OCI-LY7 (cell line): ENCODE data around the gene ZBTB20. TPM values are rescaled to one million over a fixed set of nuclear protein-coding genes. Genes with fewer than 3 reads are reported as not detected.
A peak's percentile ranks its signal among the peaks of the same experiment; 100 is the strongest.

Source experiments
- BruUV-seq: library from RNA; stranded (reverse); fragments of 400-500 nt; replicated peaks from 2 replicates; lab custom pipeline; 2021; lab: Mats Ljungman, UMichigan
- CTCF ChIA-PET: fragments of 300-600 bp; sonication (Branson Sonifier 250); formaldehyde crosslinking; loops from one replicate; lab custom pipeline; 2022; ENCODE audit warnings: antibody characterized with exemption; ENCODE audit not compliant: unreplicated experiment; lab: Charles Lee
- POLR2A ChIA-PET: fragments of 300-600 bp; sonication (Branson Sonifier 250); formaldehyde crosslinking; loops from one replicate; lab custom pipeline; 2022; ENCODE audit warnings: antibody characterized with exemption; lab: Charles Lee
- DNase-seq: peaks from one replicate; pipeline ENCODE4 v3.0.0-alpha.2; 2015; ENCODE audit warnings: low spot score
- H2AFZ ChIP-seq: fragments of 200-600 bp; sonication (generic), shearing (Covaris generic); 2 replicates; pipeline ENCODE4 v1.6.1; 2014; ENCODE audit warnings: mild to moderate bottlenecking, antibody characterized with exemption, low read length, moderate library complexity
- H3K27ac ChIP-seq: fragments of 200-600 bp; sonication (generic); 2 replicates; pipeline ENCODE4 v1.5.1; 2014; ENCODE audit warnings: mixed run types, low read depth, mild to moderate bottlenecking, moderate library complexity, low read length, inconsistent platforms; ENCODE audit not compliant: poor library complexity, severe bottlenecking
- H3K36me3 ChIP-seq: fragments of 200-600 bp; sonication (generic); 2 replicates; pipeline ENCODE4 v1.6.1; 2014; ENCODE audit warnings: mild to moderate bottlenecking, antibody characterized with exemption, low read length, moderate library complexity, mixed read lengths; ENCODE audit not compliant: insufficient read depth
- H3K4me1 ChIP-seq: fragments of 200-600 bp; sonication (generic); 2 replicates; pipeline ENCODE4 v1.5.1; 2014; ENCODE audit warnings: mild to moderate bottlenecking, low read length; ENCODE audit not compliant: insufficient read depth, poor library complexity, severe bottlenecking
- H3K4me2 ChIP-seq: fragments of 200-600 bp; sonication (generic); 2 replicates; pipeline ENCODE4 v1.6.1; 2014; ENCODE audit warnings: mild to moderate bottlenecking, low read length
- H3K4me3 ChIP-seq: fragments of 200-600 bp; sonication (generic); 2 replicates; pipeline ENCODE4 v1.5.1; 2014; ENCODE audit warnings: mild to moderate bottlenecking, low read depth, low read length; ENCODE audit not compliant: poor library complexity, severe bottlenecking
- H3K79me2 ChIP-seq: fragments of 200-600 bp; sonication (generic); 2 replicates; pipeline ENCODE4 v1.6.1; 2016; ENCODE audit warnings: low read depth, mild to moderate bottlenecking, low read length, moderate library complexity, mixed read lengths; ENCODE audit not compliant: insufficient read depth
- H3K9me2 ChIP-seq: fragments of 200-600 bp; sonication (generic); 2 replicates; pipeline ENCODE4 v1.6.1; 2016; ENCODE audit warnings: mild to moderate bottlenecking, low read length, mixed read lengths; ENCODE audit not compliant: insufficient read depth
- H3K9me3 ChIP-seq: fragments of 200-600 bp; sonication (generic); 2 replicates; pipeline ENCODE4 v1.6.1; 2014; ENCODE audit warnings: mild to moderate bottlenecking, mixed run types, low read length, mixed read lengths
- H4K20me1 ChIP-seq: fragments of 200-600 bp; sonication (generic); 2 replicates; pipeline ENCODE4 v1.6.1; 2014; ENCODE audit warnings: mild to moderate bottlenecking, antibody characterized with exemption, low read length, moderate library complexity, mixed read lengths; ENCODE audit not compliant: insufficient read depth
- EZH2phosphoT487 ChIP-seq: fragments of 200-600 bp; sonication (generic); IDR thresholded peaks from 2 replicates; pipeline ENCODE4 v1.6.1; 2018; ENCODE audit warnings: low read depth, borderline replicate concordance, mild to moderate bottlenecking, mixed run types, antibody characterized with exemption, low read length, moderate library complexity, mixed read lengths
- intact Hi-C: fragments of 100-400 bp; cut with micrococcal nuclease; formaldehyde crosslinking; loops from one replicate; pipeline ENCODE4 v1.10.0; 2022; ENCODE audit not compliant: unreplicated experiment
- total RNA-seq, 2 experiments: library from RNA; depleted of rRNA in 1 of 2; stranded (reverse); fragments of >200 nt in 1 of 2; shearing (Covaris generic) in 1 of 2; gene quantifications; 2 replicates each; pipeline ENCODE4 v1.2.3, GENCODE V29; 2014 to 2022
- TF ChIP-seq, protein P1 (sequence below): fragments of 200-600 bp; sonication (generic); conservative IDR thresholded peaks from 2 replicates; pipeline ENCODE4 v1.5.1; 2014; ENCODE audit warnings: mild to moderate bottlenecking, antibody characterized with exemption, low read length, moderate library complexity, mixed read lengths

The ZBTB20 gene
- total RNA-seq, 2 experiments from 2014 or later, result 5.5 to 11.8 TPM

DNA sequence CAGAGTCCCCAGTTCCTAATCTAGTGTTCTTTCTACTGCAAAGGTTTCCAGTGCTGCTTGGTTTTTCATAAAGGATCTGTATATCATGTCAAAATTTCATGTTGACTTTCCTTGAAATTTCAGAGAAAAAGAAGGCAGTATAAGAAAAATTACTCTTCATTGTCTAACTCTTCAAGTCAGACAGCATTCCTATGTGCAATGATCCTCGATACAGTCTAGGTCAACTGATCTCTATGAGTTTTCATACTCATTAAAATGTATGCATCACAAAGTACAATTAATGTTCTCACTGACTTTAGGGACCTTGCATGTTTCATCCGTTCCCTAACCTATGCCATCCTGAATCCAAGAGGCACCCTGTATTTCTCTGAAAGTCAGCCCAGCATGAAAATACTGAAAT lies 317.3 kb downstream of the ZBTB20 start:
- Histone ChIP-seq H3K36me3 (no peaks in the 10 kb centered on the region), H3K27ac (no peak overlapping the region), H3K4me3 (no peak overlapping the region), H2AFZ (no peak overlapping the region), H4K20me1 (no peaks in the 10 kb centered on the region), H3K79me2 (no peaks in the 10 kb centered on the region), H3K4me2 (no peak overlapping the region), H3K9me2 (no peaks in the 10 kb centered on the region), H3K4me1 (no peaks in the 10 kb centered on the region), H3K9me3 (no peaks in the 10 kb centered on the region)
- ChIA-PET CTCF (no interaction called here), POLR2A (no interaction called here)
- no TSS peak for BruUV-seq
- no peak for DNase-seq
- intact Hi-C loops, result no loop called here
- TF ChIP-seq, protein P1, sequence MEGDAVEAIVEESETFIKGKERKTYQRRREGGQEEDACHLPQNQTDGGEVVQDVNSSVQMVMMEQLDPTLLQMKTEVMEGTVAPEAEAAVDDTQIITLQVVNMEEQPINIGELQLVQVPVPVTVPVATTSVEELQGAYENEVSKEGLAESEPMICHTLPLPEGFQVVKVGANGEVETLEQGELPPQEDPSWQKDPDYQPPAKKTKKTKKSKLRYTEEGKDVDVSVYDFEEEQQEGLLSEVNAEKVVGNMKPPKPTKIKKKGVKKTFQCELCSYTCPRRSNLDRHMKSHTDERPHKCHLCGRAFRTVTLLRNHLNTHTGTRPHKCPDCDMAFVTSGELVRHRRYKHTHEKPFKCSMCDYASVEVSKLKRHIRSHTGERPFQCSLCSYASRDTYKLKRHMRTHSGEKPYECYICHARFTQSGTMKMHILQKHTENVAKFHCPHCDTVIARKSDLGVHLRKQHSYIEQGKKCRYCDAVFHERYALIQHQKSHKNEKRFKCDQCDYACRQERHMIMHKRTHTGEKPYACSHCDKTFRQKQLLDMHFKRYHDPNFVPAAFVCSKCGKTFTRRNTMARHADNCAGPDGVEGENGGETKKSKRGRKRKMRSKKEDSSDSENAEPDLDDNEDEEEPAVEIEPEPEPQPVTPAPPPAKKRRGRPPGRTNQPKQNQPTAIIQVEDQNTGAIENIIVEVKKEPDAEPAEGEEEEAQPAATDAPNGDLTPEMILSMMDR, result no peak
- TF ChIP-seq EZH2phosphoT487, result no peak

DNA sequence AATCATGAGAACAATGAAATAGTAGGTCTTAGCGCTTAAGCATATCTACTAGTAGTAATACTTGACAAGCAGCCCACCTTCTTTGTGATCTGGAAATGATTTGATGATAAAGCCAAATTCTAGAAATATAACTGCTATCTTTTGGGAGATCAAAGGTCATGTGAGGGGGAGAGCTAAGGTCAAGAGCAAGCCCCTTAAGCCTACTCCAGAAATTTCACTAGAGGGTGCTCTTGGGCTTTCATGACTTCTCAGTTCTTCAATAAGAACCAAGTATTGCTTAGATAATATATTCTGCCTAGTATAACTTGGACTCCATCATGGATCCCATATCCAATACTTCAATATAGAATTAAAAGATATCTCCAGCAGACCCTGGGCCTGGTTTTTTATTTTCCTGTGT lies 319.6 kb downstream of the ZBTB20 start:
- CTCF ChIA-PET, result no interaction called here

DNA sequence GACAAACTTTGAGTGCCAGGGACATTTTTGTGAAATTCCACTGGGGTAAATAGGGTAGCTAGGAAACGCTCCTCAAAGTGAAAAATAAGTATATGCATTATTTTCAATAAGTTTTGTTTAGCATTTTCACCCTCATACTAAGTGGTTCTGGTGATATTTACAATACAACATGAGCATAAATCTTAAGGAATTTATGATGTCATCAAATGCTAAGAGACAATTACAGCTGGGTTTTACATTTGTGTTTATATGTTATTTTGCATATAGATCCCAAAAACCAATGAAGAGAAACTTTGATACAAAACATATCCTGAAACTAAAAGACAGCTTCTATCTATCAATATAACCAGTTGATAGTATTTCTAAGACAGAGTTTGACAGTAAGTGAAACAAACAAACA lies 323.1 kb downstream of the ZBTB20 start:
- ChIA-PET POLR2A (no interaction called here), CTCF (no interaction called here)
- TF ChIP-seq EZH2phosphoT487, result no peak
- TF ChIP-seq, protein P1, result no peak
- Histone ChIP-seq H3K79me2 (no peaks in the 10 kb centered on the region), H4K20me1 (no peaks in the 10 kb centered on the region), H2AFZ (no peak overlapping the region), H3K4me2 (no peak overlapping the region), H3K27ac (no peak overlapping the region), H3K4me3 (no peak overlapping the region), H3K36me3 (no peaks in the 10 kb centered on the region), H3K9me2 (no peaks in the 10 kb centered on the region), H3K4me1 (no peaks in the 10 kb centered on the region), H3K9me3 (no peaks in the 10 kb centered on the region)
- DNase-seq, result no peak
- no TSS peak for BruUV-seq
- intact Hi-C loops, result no loop called here

More for the DNA sequence above, 319.6 kb downstream of the ZBTB20 start:
- Histone ChIP-seq H3K4me2 (no peak overlapping the region), H3K36me3 (no peaks in the 10 kb centered on the region), H3K9me3 (no peaks in the 10 kb centered on the region), H4K20me1 (no peaks in the 10 kb centered on the region), H3K79me2 (no peaks in the 10 kb centered on the region), H2AFZ (no peak overlapping the region), H3K4me1 (no peaks in the 10 kb centered on the region), H3K4me3 (no peak overlapping the region), H3K27ac (no peak overlapping the region), H3K9me2 (no peaks in the 10 kb centered on the region)
- TF ChIP-seq, protein P1, result peak; percentile 77
- no peak for TF ChIP-seq EZH2phosphoT487
- POLR2A ChIA-PET, result no interaction called here
- intact Hi-C loops, result no loop called here
- no TSS peak for BruUV-seq
- DNase-seq, result peak; percentile 43
